Neural cell (in vitro differentiated cells): ENCODE results near the gene KLK8. TPM values are rescaled to one million over a fixed set of nuclear protein-coding genes. Genes with fewer than 3 reads are reported as not detected.

Experiments
- H2AFZ ChIP-seq: fragments of 200-600, 300-800 bp; sonication (generic), shearing (Covaris generic); 2 replicates; pipeline ENCODE4 v1.6.0; 2014; ENCODE audit warnings: low read depth, mild to moderate bottlenecking, antibody characterized with exemption, low read length, moderate library complexity
- H3F3A ChIP-seq: fragments of 200-600 bp; shearing (Covaris generic); 2 replicates; pipeline ENCODE4 v1.6.1; 2016; ENCODE audit warnings: mild to moderate bottlenecking, moderate library complexity, mixed read lengths, antibody characterized with exemption, low read length; ENCODE audit not compliant: insufficient read depth, poor library complexity, severe bottlenecking
- H3K27ac ChIP-seq: fragments of 200-600, 300-800 bp; sonication (generic), shearing (Covaris generic); 2 replicates; pipeline ENCODE4 v1.5.1; 2014; ENCODE audit warnings: mild to moderate bottlenecking, low read length, moderate library complexity
- H3K27me3 ChIP-seq: fragments of 300-800, 200-600 bp; sonication (generic), shearing (Covaris generic); 2 replicates; pipeline ENCODE4 v1.6.0; 2014; ENCODE audit warnings: mild to moderate bottlenecking, low read depth, low read length, moderate library complexity; ENCODE audit not compliant: insufficient read depth
- H3K36me3 ChIP-seq: fragments of 300-800, 200-600 bp; sonication (generic), shearing (Covaris generic); 2 replicates; pipeline ENCODE4 v1.5.1; 2014; ENCODE audit warnings: mild to moderate bottlenecking, antibody characterized with exemption, low read length, moderate library complexity; ENCODE audit not compliant: insufficient read depth
- H3K4me2 ChIP-seq: fragments of 300-800, 200-600 bp; sonication (generic), shearing (Covaris generic); 2 replicates; pipeline ENCODE4 v1.6.0; 2014; ENCODE audit warnings: mild to moderate bottlenecking, low read length
- H3K4me3 ChIP-seq: fragments of 300-800, 200-600 bp; sonication (generic), shearing (Covaris generic); 2 replicates; pipeline ENCODE4 v1.5.1; 2014; ENCODE audit warnings: mild to moderate bottlenecking, low read length, moderate library complexity
- H3K79me2 ChIP-seq: fragments of 200-600 bp; shearing (Covaris generic); replicated peaks from 2 replicates; pipeline ENCODE4 v1.6.0; 2014; ENCODE audit warnings: mild to moderate bottlenecking, low read length, moderate library complexity; ENCODE audit not compliant: insufficient read depth
- H3K9ac ChIP-seq: fragments of 300-800, 200-600 bp; sonication (generic), shearing (Covaris generic); 2 replicates; pipeline ENCODE4 v1.6.1; 2016; ENCODE audit warnings: mild to moderate bottlenecking, low read length, mixed read lengths
- H3K9me2 ChIP-seq: fragments of 200-600 bp; shearing (Covaris generic); 2 replicates; pipeline ENCODE4 v1.6.1; 2016; ENCODE audit warnings: mild to moderate bottlenecking, low read length, mixed read lengths; ENCODE audit not compliant: insufficient read depth
- H3K9me3 ChIP-seq: fragments of 200-600, 300-800 bp; sonication (generic), shearing (Covaris generic); 2 replicates; pipeline ENCODE4 v1.6.1; 2016; ENCODE audit warnings: mild to moderate bottlenecking, mixed run types, low read length, moderate library complexity, mixed read lengths
- H4K20me1 ChIP-seq: fragments of 200-600 bp; shearing (Covaris generic); 2 replicates; pipeline ENCODE4 v1.6.1; 2016; ENCODE audit warnings: mild to moderate bottlenecking, mixed run types; ENCODE audit not compliant: insufficient read depth
- CTCF ChIP-seq: fragments of 450-650 bp; IDR thresholded peaks from 2 replicates; pipeline ENCODE4 v1.5.1; 2014; ENCODE audit warnings: antibody characterized with exemption, mild to moderate bottlenecking, moderate library complexity; ENCODE audit not compliant: poor library complexity, severe bottlenecking
- EP300 ChIP-seq: fragments of 450-650 bp; conservative IDR thresholded peaks from 2 replicates; pipeline ENCODE4 v1.6.1; 2014; ENCODE audit warnings: antibody characterized with exemption, mild to moderate bottlenecking, moderate library complexity; ENCODE audit not compliant: poor library complexity, severe bottlenecking
- EZH2 ChIP-seq: fragments of 200-600, 300-800 bp; shearing (Covaris generic), sonication (generic); IDR thresholded peaks from 2 replicates; pipeline ENCODE4 v1.6.1; 2014; ENCODE audit warnings: antibody characterized with exemption, low read length, borderline replicate concordance, mild to moderate bottlenecking; ENCODE audit not compliant: insufficient read depth, poor library complexity, severe bottlenecking
- MXI1 ChIP-seq: fragments of 450-650 bp; conservative IDR thresholded peaks from 2 replicates; pipeline ENCODE4 v1.6.1; 2014; ENCODE audit warnings: antibody characterized with exemption, mild to moderate bottlenecking; ENCODE audit not compliant: poor library complexity, severe bottlenecking
- POLR2AphosphoS5 ChIP-seq: IDR thresholded peaks from 2 replicates; pipeline ENCODE4 v1.6.1; 2012
- RAD21 ChIP-seq: fragments of 450-650 bp; conservative IDR thresholded peaks from 2 replicates; pipeline ENCODE4 v1.6.1; 2014; ENCODE audit warnings: antibody characterized with exemption, mild to moderate bottlenecking, moderate library complexity
- REST ChIP-seq: IDR thresholded peaks from 2 replicates; pipeline ENCODE4 v1.6.1; 2012; ENCODE audit warnings: borderline replicate concordance
- SMC3 ChIP-seq: fragments of 450-650 bp; conservative IDR thresholded peaks from 2 replicates; pipeline ENCODE4 v1.6.1; 2014; ENCODE audit warnings: antibody characterized with exemption, mild to moderate bottlenecking, moderate library complexity; ENCODE audit not compliant: poor library complexity
- TAF1 ChIP-seq: IDR thresholded peaks from 2 replicates; pipeline ENCODE4 v1.6.1; 2012; ENCODE audit warnings: low read depth
- polyA plus RNA-seq: library from polyadenylated mRNA; depleted of rRNA; stranded (reverse); fragments of >200 nt; gene quantifications from 2 replicates; pipeline ENCODE4 v1.2.3, GENCODE V29; 2014

KLK8 gene
- polyA plus RNA-seq, 1 donor from 2014 or later = not detected

GRCh38 chr19:51019544-51019925 lies 18.1 kb upstream of the KLK8 start, which contains the start of gene KLK10:
Gene KLK10, minus strand, starts transcription at chr19:51019709. Its CDS starts 579 bp downstream, at chr19:51019130.
- no peaks in the 10 kb centered on the region for H3K36me3 ChIP-seq
- peaks cover 53% of the 10 kb centered on the region for H3K27me3 ChIP-seq
- H3K4me2 ChIP-seq = peak within 1 kb of the TSS; percentile 27
- no peak within 1 kb of the TSS for H3K27ac ChIP-seq
- H3K9ac ChIP-seq = peak within 1 kb of the TSS; percentile 12
- H4K20me1 ChIP-seq = no peaks in the 10 kb centered on the region
- H2AFZ ChIP-seq = no peak within 1 kb of the TSS
- no peaks in the 10 kb centered on the region for H3K79me2 ChIP-seq
- no peaks in the 10 kb centered on the region for H3K9me2 ChIP-seq
- TF ChIP-seq REST (no peak), RAD21 (no peak), SMC3 (no peak), POLR2AphosphoS5 (no peak), MXI1 (no peak), TAF1 (no peak), CTCF (no peak), EP300 (no peak), EZH2 (no peak)
- peak within 1 kb of the TSS; percentile 65 for H3K4me3 ChIP-seq
- no peaks in the 10 kb centered on the region for H3K9me3 ChIP-seq
- H3F3A ChIP-seq = no peaks in the 10 kb centered on the region

- Histone ChIP-seq H3K36me3 (no peaks in the 10 kb centered on the region), H2AFZ (no peak overlapping the region), H3K79me2 (no peaks in the 10 kb centered on the region), H3K9me3 (no peaks in the 10 kb centered on the region), H3K27ac (no peak overlapping the region), H3K4me2 (peak overlapping the region; percentile 27), H3K4me3 (peak overlapping the region; percentile 65), H3K9me2 (no peaks in the 10 kb centered on the region), H3F3A (no peaks in the 10 kb centered on the region), H3K9ac (peak overlapping the region; percentile 12), H4K20me1 (no peaks in the 10 kb centered on the region), H3K27me3 (peaks cover 53% of the 10 kb centered on the region)
- peak; percentile 17 for TF ChIP-seq EZH2
- no peak for TF ChIP-seq RAD21
- no peak for TF ChIP-seq POLR2AphosphoS5
Observed at GRCh38 chr19:51018745-51019543, 17.5 kb upstream of the KLK8 start.
